ENCODE data around the gene YBX3. TPM values are rescaled to one million over a fixed set of nuclear protein-coding genes. Genes with fewer than 3 reads are reported as not detected.

YBX3 gene
- total and polyA plus RNA-seq, 2 of the 13 experiments (the other 11 are each of a cell fraction or from before 2014, with no cell fraction given) = 77.5 to 99.6 TPM

GRCh38 chr12:10732549-10732948, 9.4 kb upstream of the YBX3 start:
- no peak overlapping the region for H3K4me3 ChIP-seq (replicated peaks in 1 of 3; ENCODE audit: insufficient read depth in 1 of 3, low read depth in 2 of 3, low read length in 3 of 3)
- no peak overlapping the region for H2AFZ ChIP-seq (ENCODE audit: low read length)
- no peaks in the 10 kb centered on the region for H3K4me1 ChIP-seq (ENCODE audit: insufficient read depth, low read length)
- H3K36me3 ChIP-seq (replicated peaks in 1 of 2; ENCODE audit: control insufficient read depth in 1 of 2, insufficient read depth in 2 of 2, low read length in 2 of 2) = no peaks in the 10 kb centered on the region
- no peak overlapping the region for H3K9ac ChIP-seq (ENCODE audit: insufficient read depth, low read depth, low read length)
- no peak overlapping the region for H3K27ac ChIP-seq (ENCODE audit: extremely low read length, insufficient read depth, low read length)
- no peak overlapping the region for H3K4me2 ChIP-seq (ENCODE audit: low read depth, low read length)
- H3K9me3 ChIP-seq (ENCODE audit: low read length) = no peaks in the 10 kb centered on the region
- ChIA-PET CTCF (ENCODE audit: low intra/inter-chr PET ratio, low total read pairs) (no interaction called here), POLR2A (no interaction called here)
- TF ChIP-seq EZH2 (conservative IDR thresholded peaks at IDR 0.05; ENCODE audit: low read depth, low read length) = peak; percentile 53; the same call in 1 of the 2 replicates
- TF ChIP-seq ZNF382 (CRISPR knock-in tag; IDR thresholded peaks at IDR 0.05; ENCODE audit: borderline replicate concordance) = no peak
- no peaks in the 10 kb centered on the region for H4K20me1 ChIP-seq (ENCODE audit: insufficient read depth, low read length)
- ATAC-seq (no peak), FAIRE-seq (no peak), DNase-seq (ENCODE audit: low spot score) (no peak)
- no TSS peak for BruUV-seq (replicated peaks)
- H3K79me2 ChIP-seq (ENCODE audit: insufficient read depth, low read length) = no peaks in the 10 kb centered on the region
- in situ Hi-C loops (cut with HindIII; ENCODE audit: extremely low pct_ligation_motif_present, low pct_unique_long_range_greater_than_20kb) = no loop called here
- intact Hi-C loops (cut with micrococcal nuclease; ENCODE audit: unreplicated experiment) = no loop called here
- WGBS (ENCODE audit: low lambda C conversion rate) = 2% methylated on average over 4 of the region's 4 CpGs
- H3K27me3 ChIP-seq (ENCODE audit: control insufficient read depth in 1 of 2, insufficient read depth in 2 of 2, low read length in 2 of 2) = peaks cover 0 to 51% of the 10 kb centered on the region in 2 experiments; a peak in 3 of 5 replicates

DNA sequence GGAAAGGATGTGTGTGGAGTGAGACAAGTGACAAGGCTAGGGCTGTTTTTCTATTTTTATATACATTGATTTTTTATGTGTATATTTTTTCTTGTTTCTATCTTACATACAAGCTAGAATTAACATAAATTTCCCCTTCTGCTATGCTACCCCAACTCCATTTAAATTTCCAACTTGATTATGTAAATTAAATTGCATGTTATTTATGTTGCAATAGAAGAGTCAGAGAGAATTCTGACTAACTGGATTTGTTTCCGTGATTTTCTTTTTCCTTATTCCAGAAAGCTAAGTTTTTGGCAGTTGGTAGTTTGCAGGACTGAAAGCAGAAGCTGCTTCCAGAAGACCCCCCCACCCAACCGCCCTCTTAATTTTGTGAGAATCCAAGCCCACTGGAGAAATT, 8.9 kb upstream of the YBX3 start:
- Histone ChIP-seq H3K27ac (ENCODE audit: extremely low read length, insufficient read depth, low read length) (no peak overlapping the region), H4K20me1 (ENCODE audit: insufficient read depth, low read length) (no peaks in the 10 kb centered on the region), H3K4me2 (ENCODE audit: low read depth, low read length) (no peak overlapping the region), H3K9me3 (ENCODE audit: low read length) (no peaks in the 10 kb centered on the region), H3K36me3 (replicated peaks in 1 of 2; ENCODE audit: control insufficient read depth in 1 of 2, insufficient read depth in 2 of 2, low read length in 2 of 2) (no peaks in the 10 kb centered on the region), H3K79me2 (ENCODE audit: insufficient read depth, low read length) (no peaks in the 10 kb centered on the region), H3K4me3 (replicated peaks in 1 of 3; ENCODE audit: insufficient read depth in 1 of 3, low read depth in 2 of 3, low read length in 3 of 3) (no peak overlapping the region), H3K27me3 (ENCODE audit: control insufficient read depth in 1 of 2, insufficient read depth in 2 of 2, low read length in 2 of 2) (peaks cover 0 to 51% of the 10 kb centered on the region in 2 experiments; a peak in 3 of 5 replicates), H3K9ac (ENCODE audit: insufficient read depth, low read depth, low read length) (no peak overlapping the region), H3K4me1 (ENCODE audit: insufficient read depth, low read length) (no peaks in the 10 kb centered on the region), H2AFZ (ENCODE audit: low read length) (no peak overlapping the region)
- ChIA-PET CTCF (ENCODE audit: low intra/inter-chr PET ratio, low total read pairs) (no interaction called here), POLR2A (no interaction called here)
- no TSS peak for BruUV-seq (replicated peaks)
- no peak for FAIRE-seq
- ATAC-seq = no peak
- TF ChIP-seq ZNF773 (CRISPR knock-in tag; IDR thresholded peaks at IDR 0.05; ENCODE audit: borderline replicate concordance) (no peak), ZFP36L1 (CRISPR knock-in tag; IDR thresholded peaks at IDR 0.05) (no peak), ZNF367 (CRISPR knock-in tag; IDR thresholded peaks at IDR 0.05; ENCODE audit: borderline replicate concordance) (no peak), ZNF337 (CRISPR knock-in tag; IDR thresholded peaks at IDR 0.05; ENCODE audit: borderline replicate concordance, low read depth) (no peak), ZNF20 (CRISPR knock-in tag; IDR thresholded peaks at IDR 0.05) (no peak), ZC3H13 (CRISPR knock-in tag; IDR thresholded peaks at IDR 0.05) (no peak), MAFF (IDR thresholded peaks at IDR 0.05; ENCODE audit: low read depth, low read length) (no peak), ZNF253 (CRISPR knock-in tag; IDR thresholded peaks at IDR 0.05; ENCODE audit: borderline replicate concordance) (no peak), ZNF704 (CRISPR knock-in tag; IDR thresholded peaks at IDR 0.05; ENCODE audit: borderline replicate concordance) (no peak), SMC3 (IDR thresholded peaks at IDR 0.05; ENCODE audit: low read length) (no peak)
- WGBS (ENCODE audit: low lambda C conversion rate) = 14% methylated on average over 2 of the region's 2 CpGs
- no peak for DNase-seq (ENCODE audit: low spot score)
- in situ Hi-C loops (cut with HindIII; ENCODE audit: extremely low pct_ligation_motif_present, low pct_unique_long_range_greater_than_20kb) (no loop called here), intact Hi-C loops (cut with micrococcal nuclease; ENCODE audit: unreplicated experiment) (no loop called here)

All from HepG2 (cell line).